Gastroesophageal sphincter (tissue), 4 donors: ENCODE measurements around the gene P2RY10. TPM values are rescaled to one million over a fixed set of nuclear protein-coding genes. Genes with fewer than 3 reads are reported as not detected.

Experiments
- ATAC-seq: fragments of 150-250 bp; one replicate; pipeline ENCODE4 v1.9.1; 2016; ENCODE audit warnings: mild to moderate bottlenecking, moderate library complexity
- H3K27ac ChIP-seq, 4 donors: fragments of 200-600 bp; sonication (generic) in 3 of 4; 1 replicate in 3 of 4; 2 replicates in 1 of 4; pipeline ENCODE4 v1.5.1; 2016 to 2019
- H3K27me3 ChIP-seq: fragments of 200-600 bp; sonication (generic); one replicate; pipeline ENCODE4 v1.5.1; 2019
- H3K36me3 ChIP-seq, 2 donors: fragments of 200-600 bp; sonication (generic); one replicate each; pipeline ENCODE4 v1.5.1; 2019; ENCODE audit warnings: control low read depth in 1 of 2
- H3K4me1 ChIP-seq, 3 donors: fragments of 200-600 bp; sonication (generic); 1 replicate in 2 of 3; 2 replicates in 1 of 3; pipeline ENCODE4 v1.5.1; 2016 to 2019; ENCODE audit warnings: control low read depth in 2 of 3
- H3K4me3 ChIP-seq, 2 donors: fragments of 200-600 bp; sonication (generic); one replicate each; pipeline ENCODE4 v1.5.1; 2019; ENCODE audit warnings: mild to moderate bottlenecking in 1 of 2, moderate library complexity in 1 of 2
- H3K9me3 ChIP-seq, 3 donors: fragments of 200-600 bp; sonication (generic); one replicate each; pipeline ENCODE4 v1.5.1; 2017 to 2019; ENCODE audit warnings: control low read depth in 2 of 3
- CTCF ChIP-seq, 4 experiments: fragments of 200-600 bp in 2 of 4; fragments of 450-650 bp in 2 of 4; sonication (generic) in 1 of 4; IDR thresholded peaks; one replicate each; pipeline ENCODE4 v1.5.1; 2017 to 2019; ENCODE audit warnings: antibody characterized with exemption in 4 of 4, mild to moderate bottlenecking in 2 of 4, moderate library complexity in 2 of 4
- EP300 ChIP-seq: sonication (generic); formaldehyde crosslinking; IDR thresholded peaks from one replicate; pipeline ENCODE4 v1.6.1; 2017; ENCODE audit warnings: antibody characterized with exemption, mild to moderate bottlenecking
- POLR2A ChIP-seq, 2 donors: fragments of 450-650 bp; IDR thresholded peaks; one replicate each; pipeline ENCODE4 v1.6.1; 2017; ENCODE audit warnings: antibody characterized with exemption in 2 of 2, mild to moderate bottlenecking in 2 of 2, moderate library complexity in 1 of 2
- POLR2AphosphoS5 ChIP-seq: sonication (generic); formaldehyde crosslinking; IDR thresholded peaks from one replicate; pipeline ENCODE4 v1.6.1; 2017; ENCODE audit warnings: antibody characterized with exemption
- WGBS, 2 donors: methylation state at CpG; one replicate each; pipeline ENCODE4 v1.1.5; 2018; ENCODE audit warnings: low coverage in 1 of 2; 5-methylcytosine and 5-hydroxymethylcytosine counted together
- total RNA-seq, 4 donors: library from RNA; depleted of rRNA; stranded (reverse); fragments of >200 nt; gene quantifications; one replicate each; pipeline ENCODE4 v1.1.0, GENCODE V29; 2016

P2RY10 gene
- not detected for total RNA-seq

- Histone ChIP-seq H3K27me3 (no peaks in the 10 kb centered on the region), H3K4me1 (no peaks in the 10 kb centered on the region), H3K9me3 (no peaks in the 10 kb centered on the region), H3K4me3 (no peak within 1 kb of the TSS), H3K27ac (no peak within 1 kb of the TSS), H3K36me3 (no peaks in the 10 kb centered on the region)
- ATAC-seq: no peak
- 40 to 84% methylated on average over 3 to 4 of the region's 5 CpGs for WGBS, 2 donors
- no peak for TF ChIP-seq EP300
- TF ChIP-seq CTCF (IDR thresholded peaks at IDR 0.05): no peak
- no peak for TF ChIP-seq POLR2AphosphoS5
- no peak for TF ChIP-seq POLR2A (IDR thresholded peaks at IDR 0.05)
These were observed at the start of gene P2RY10 for GRCh38 chrX:78945186-78945912. P2RY10 (plus strand) TSS chrX:78945391; CDS start chrX:78960521, 15,130 bp downstream.

GRCh38 chrX:78922754-78923153, 22.4 kb upstream of the P2RY10 start:
- WGBS, 2 donors: 60% methylated on average over 1 of the region's 1 CpG; no CpG with 5 or more reads in 1 of the 2 donors
- H3K9me3 ChIP-seq: no peaks in the 10 kb centered on the region
- H3K36me3 ChIP-seq: no peaks in the 10 kb centered on the region
- no peak overlapping the region for H3K27ac ChIP-seq
- H3K4me1 ChIP-seq: no peaks in the 10 kb centered on the region
- no peaks in the 10 kb centered on the region for H3K27me3 ChIP-seq
- ATAC-seq: no peak
- H3K4me3 ChIP-seq: no peak overlapping the region
- TF ChIP-seq EP300 (no peak), POLR2A (IDR thresholded peaks at IDR 0.05) (no peak), POLR2AphosphoS5 (no peak), CTCF (IDR thresholded peaks at IDR 0.05) (no peak)

- ATAC-seq: no peak
These were observed 21.8 kb upstream of the P2RY10 start for GRCh38 chrX:78923198-78924015.

GRCh38 chrX:78931814-78932213, 13.4 kb upstream of the P2RY10 start:
- WGBS, 2 donors: 40 to 43% methylated on average over 1 of the region's 1 CpG
- no peaks in the 10 kb centered on the region for H3K9me3 ChIP-seq
- H3K27ac ChIP-seq: no peak overlapping the region
- H3K36me3 ChIP-seq: no peaks in the 10 kb centered on the region
- H3K4me3 ChIP-seq: no peak overlapping the region
- TF ChIP-seq POLR2A (IDR thresholded peaks at IDR 0.05) (no peak), EP300 (no peak), CTCF (IDR thresholded peaks at IDR 0.05) (no peak), POLR2AphosphoS5 (no peak)
- ATAC-seq: no peak
- H3K27me3 ChIP-seq: no peaks in the 10 kb centered on the region
- no peaks in the 10 kb centered on the region for H3K4me1 ChIP-seq

More at GRCh38 chrX:78923198-78924015, 21.8 kb upstream of the P2RY10 start:
- TF ChIP-seq POLR2AphosphoS5 (no peak), POLR2A (IDR thresholded peaks at IDR 0.05) (no peak), CTCF (IDR thresholded peaks at IDR 0.05) (no peak), EP300 (no peak)
- Histone ChIP-seq H3K36me3 (no peaks in the 10 kb centered on the region), H3K27me3 (no peaks in the 10 kb centered on the region), H3K9me3 (no peaks in the 10 kb centered on the region), H3K4me1 (no peaks in the 10 kb centered on the region), H3K4me3 (no peak overlapping the region), H3K27ac (no peak overlapping the region)
- WGBS, 2 donors: 54 to 67% methylated on average over 3 of the region's 3 CpGs
